GM18519 (cell line): ENCODE data around the gene KCNQ1.

ENCODE experiments used
- ATAC-seq: cut with Tn5 transposase; IDR thresholded peaks from one replicate; pipeline ENCODE4 v1.9.1; 2021; ENCODE audit warnings: mild to moderate bottlenecking, moderate library complexity; ENCODE audit not compliant: unreplicated experiment, low FRiP score

KCNQ1 gene

GRCh38 chr11:2444821-2445745 lies at the start of gene KCNQ1:
TSS of gene KCNQ1 (plus strand) at chr11:2445008. CDS start at chr11:2445099, 91 bp downstream.
- ATAC-seq: no peak

- ATAC-seq: no peak
These were observed 49.5 kb upstream of the KCNQ1 start for GRCh38 chr11:2395211-2395730.

- no peak for ATAC-seq
These were observed 49.0 kb upstream of the KCNQ1 start for GRCh38 chr11:2395856-2396255.

GRCh38 chr11:2396471-2396870 lies 48.3 kb upstream of the KCNQ1 start:
- no peak for ATAC-seq

- ATAC-seq: no peak
These were observed 47.8 kb upstream of the KCNQ1 start for GRCh38 chr11:2397005-2397404.

- ATAC-seq: no peak
These were observed 46.0 kb upstream of the KCNQ1 start for GRCh38 chr11:2398664-2399355.

- no peak for ATAC-seq
These were observed 45.2 kb upstream of the KCNQ1 start for GRCh38 chr11:2399488-2400068.

- ATAC-seq: peak; percentile 66
These were observed 44.6 kb upstream of the KCNQ1 start, which contains the start of gene TSSC4 for GRCh38 chr11:2400069-2400761. TSS of gene TSSC4 (plus strand) at chr11:2400750. CDS start at chr11:2402634, 1,884 bp downstream.

- peak; percentile 12 for ATAC-seq
These were observed 43.9 kb upstream of the KCNQ1 start for GRCh38 chr11:2400762-2401435.

- ATAC-seq: no peak
These were observed 43.3 kb upstream of the KCNQ1 start for GRCh38 chr11:2401436-2401984.

- no peak for ATAC-seq
These were observed 42.7 kb upstream of the KCNQ1 start for GRCh38 chr11:2402106-2402505.

GRCh38 chr11:2402890-2403645 lies 41.7 kb upstream of the KCNQ1 start:
- no peak for ATAC-seq

- no peak for ATAC-seq
These were observed 40.0 kb upstream of the KCNQ1 start for GRCh38 chr11:2404735-2405196.

GRCh38 chr11:2406451-2406850 lies 38.4 kb upstream of the KCNQ1 start:
- no peak for ATAC-seq

GRCh38 chr11:2406878-2407410 lies 37.9 kb upstream of the KCNQ1 start:
- no peak for ATAC-seq

GRCh38 chr11:2408671-2409070 lies 36.1 kb upstream of the KCNQ1 start:
- ATAC-seq: no peak

- ATAC-seq: no peak
These were observed 35.7 kb upstream of the KCNQ1 start for GRCh38 chr11:2409126-2409525.
